Suppressor macrophage treated with lipopolysaccharide for 4 hours (primary cell): ENCODE results near the gene L2HGDH.
A peak's percentile ranks its signal among the peaks of the same experiment; 100 is the strongest.
"Not testable (repeated sequence)": the region's sequence is repeated elsewhere in the genome, so short reads cannot be mapped to it uniquely, and the experiment has no call there.

Experiments used
- DNase-seq: peaks from one replicate; pipeline ENCODE4 v3.0.0-alpha.2; 2020

L2HGDH gene

DNA sequence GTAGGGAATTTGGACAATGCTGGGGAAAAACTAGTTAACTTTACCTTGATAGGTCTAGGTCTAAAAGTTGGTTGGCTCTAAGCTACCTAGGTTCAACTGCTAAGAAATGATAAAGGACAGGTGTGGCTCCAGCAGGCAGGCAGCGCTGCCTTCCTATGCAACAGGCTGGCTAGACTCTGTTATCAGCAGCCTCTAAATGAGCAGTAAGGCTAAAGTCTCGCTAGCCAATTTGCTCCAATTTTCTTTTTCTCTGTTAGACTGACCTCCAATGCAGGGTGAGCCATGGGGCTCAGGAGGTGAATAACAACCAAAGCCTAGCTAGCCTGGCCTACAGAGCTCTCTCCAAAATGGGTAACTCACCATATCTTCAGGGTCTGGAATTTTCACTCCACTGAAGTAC lies 26.6 kb upstream of the L2HGDH start:
- no peak for DNase-seq

DNA sequence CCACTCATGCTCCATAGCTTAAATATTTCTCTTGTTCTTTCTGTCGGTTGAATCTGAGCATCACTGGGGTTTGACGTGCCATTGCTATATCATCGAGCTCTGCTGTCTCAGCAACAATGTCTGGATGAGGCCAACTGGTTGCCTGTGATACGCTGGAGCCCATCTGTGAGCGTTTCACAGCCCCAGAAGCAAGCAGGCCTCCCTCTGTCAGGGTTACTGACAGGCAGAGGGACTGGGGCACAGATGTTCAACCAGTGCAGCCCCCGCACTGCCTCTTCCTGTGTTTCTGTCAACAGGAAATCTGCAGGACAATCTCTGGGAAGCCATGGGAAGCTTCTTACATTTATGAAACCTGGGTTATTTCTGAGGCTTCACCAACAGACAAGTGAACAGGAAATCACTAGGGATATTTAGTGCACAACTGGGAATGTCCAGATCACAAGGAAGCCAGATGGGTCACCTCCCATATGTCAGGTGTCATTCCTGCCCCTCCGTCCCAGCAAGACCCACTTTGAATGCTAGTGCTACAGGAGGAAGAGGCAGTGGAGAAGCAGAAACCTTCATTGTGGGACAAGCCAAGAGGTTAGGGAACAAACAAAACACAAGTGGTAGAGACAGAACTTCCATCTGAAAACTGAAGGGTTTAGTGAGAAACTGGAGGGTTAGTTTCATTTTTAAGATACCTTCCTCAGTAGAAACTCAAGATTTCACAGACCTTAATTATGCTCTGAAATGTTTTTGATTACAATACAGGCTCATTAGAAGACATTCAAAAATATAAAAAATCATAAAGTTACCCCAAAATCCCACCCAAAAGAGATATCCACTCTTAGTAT lies 24.2 kb upstream of the L2HGDH start:
- DNase-seq = peak; percentile 9

DNA sequence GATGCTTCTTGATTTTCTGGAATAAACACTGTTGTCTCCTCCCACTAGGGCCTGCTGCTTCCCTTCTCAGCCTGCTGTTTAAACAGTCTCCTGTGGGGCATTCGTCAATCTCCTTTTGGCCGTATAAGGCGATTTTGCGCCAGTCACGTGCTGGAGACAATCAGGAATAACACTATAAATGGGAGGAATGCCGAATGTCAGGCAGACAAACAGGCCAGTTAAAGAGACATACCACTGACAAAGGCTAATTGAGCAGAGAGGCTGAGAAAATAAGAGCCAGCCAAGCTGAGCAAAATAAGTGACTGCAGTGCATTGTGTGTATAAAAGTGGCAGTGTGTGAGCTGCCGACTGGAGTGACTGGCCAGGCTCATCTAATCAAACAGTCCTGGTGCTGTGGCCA lies 23.4 kb upstream of the L2HGDH start:
- DNase-seq = no peak

DNA sequence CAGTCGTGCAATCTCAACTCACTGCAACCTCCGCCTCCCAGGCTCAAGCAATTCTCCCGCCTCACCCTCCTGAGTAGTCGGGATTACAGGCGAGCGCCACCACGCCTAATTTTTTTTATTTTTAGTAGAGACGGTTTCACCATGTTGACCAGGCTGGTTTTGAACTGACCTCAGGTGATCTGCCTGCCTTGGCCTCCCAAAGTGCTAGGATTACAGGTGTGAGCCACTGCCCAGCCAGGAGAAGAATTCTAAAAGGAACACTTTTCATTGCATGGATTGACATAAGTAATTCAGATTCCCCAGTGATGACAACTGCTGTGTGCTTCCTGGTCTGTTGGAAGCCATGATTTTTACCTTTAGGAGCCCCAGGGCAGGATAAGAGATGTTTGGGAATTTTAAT lies 22.2 kb upstream of the L2HGDH start:
- no peak for DNase-seq

DNA sequence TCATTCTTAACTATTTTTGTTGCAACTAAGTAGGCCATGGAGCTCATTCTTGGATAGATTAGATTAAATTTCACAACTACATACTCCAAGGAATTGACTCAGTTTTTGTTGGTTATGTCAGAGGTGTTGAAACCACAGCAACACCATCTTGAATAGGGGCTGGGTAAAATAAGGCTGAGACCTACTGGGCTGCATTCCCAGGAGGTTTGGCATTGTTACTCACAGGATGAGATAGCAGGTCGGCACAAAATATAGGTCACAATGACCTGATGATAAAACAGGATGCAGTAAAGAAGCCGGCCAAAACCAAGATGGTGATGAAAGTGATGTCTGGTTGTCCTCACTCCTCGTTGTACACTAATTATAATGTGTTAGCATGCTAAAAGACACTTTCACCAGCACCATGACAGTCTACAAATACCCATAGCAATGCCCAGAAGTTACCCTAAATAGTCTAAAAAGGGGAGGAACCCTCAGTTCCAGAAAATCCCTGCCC lies 21.0 kb upstream of the L2HGDH start:
- DNase-seq = no peak

DNA sequence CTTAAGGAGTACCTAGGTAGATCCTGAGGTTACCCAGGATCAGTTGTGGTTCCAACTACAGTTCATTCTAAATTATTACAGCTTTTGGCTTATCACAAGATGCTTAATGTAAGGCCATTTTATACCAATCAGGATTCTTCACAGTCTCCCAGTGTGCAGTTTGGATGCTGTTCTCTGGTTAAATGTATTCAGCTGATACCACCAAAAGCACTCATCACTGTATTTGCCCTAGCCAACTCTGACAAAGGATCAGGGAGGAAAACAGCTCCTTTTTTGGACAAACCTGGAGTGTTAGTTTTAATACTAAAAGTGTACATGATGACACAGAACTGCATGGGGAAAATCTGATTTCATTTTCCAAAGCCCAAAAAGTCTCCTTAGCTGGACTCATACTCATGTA lies 19.6 kb upstream of the L2HGDH start:
- no peak for DNase-seq

DNA sequence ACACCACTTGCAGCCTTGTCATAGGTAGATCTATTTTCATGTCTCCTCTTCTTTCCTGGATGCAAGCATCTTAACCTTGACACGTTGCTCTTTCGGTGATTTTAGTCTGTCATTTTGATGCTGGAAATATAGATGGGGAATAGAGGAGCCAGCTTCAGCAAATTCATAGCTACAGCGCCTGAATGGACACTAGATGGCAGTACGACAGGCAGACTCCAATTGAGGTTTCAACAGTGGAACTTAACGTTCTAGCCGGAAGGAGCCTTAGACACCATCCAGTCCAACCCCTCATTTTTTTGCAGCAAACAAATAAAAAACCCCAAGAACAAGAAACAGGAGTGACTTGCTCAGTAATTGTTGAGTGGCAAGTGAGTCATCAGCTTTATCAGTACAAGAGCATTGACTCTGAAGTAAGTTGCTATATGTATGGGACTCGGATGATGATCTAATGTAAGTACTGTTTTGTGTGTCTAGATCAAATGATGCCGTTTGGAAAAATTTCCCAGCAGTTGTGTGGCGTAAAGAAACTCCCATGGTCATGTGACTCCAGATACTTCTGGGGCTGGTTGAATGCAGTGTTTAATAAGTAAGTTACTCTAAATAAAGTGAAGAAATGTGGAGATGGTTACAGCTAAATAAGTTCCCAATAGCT lies 9.1 kb upstream of the L2HGDH start:
- DNase-seq = peak; percentile 96

DNA sequence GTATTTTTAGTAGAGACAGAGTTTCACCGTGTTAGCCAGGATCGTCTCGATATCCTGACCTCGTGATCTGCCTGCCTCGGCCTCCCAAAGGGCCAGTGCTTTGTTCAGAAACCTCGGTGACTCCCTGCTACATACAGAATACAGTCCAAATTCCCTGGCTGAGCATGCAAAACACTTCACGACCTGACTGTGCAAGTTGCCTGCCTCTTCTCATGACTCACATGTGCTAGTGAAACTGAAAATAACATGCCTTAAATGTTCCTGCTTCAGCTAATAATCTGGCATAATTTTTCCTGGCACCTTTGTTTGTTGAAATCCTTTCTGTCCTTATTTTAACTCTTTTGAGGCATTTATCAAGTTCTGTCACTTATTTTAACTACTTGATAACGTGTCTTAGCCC lies 8.3 kb upstream of the L2HGDH start:
- DNase-seq = peak; percentile 82

DNA sequence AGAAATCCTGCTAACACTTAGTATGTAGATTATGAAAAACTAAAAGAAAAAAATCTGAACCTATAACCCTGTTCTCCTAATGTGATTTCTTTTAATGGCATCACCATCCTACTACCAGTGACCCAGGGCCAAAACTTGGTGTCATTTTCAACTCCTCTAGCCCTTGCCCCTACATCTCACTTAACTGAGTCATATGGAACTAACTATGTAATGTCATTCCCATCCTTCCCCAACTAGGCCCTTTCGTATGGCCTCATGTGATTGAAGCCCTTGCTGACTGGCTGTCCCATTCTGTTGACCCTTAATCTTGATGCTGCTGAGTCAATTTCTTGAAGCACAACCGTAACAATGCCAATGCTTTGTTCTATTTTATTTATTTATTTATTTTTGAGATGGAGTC lies 7.7 kb upstream of the L2HGDH start:
- DNase-seq = peak; percentile 73

DNA sequence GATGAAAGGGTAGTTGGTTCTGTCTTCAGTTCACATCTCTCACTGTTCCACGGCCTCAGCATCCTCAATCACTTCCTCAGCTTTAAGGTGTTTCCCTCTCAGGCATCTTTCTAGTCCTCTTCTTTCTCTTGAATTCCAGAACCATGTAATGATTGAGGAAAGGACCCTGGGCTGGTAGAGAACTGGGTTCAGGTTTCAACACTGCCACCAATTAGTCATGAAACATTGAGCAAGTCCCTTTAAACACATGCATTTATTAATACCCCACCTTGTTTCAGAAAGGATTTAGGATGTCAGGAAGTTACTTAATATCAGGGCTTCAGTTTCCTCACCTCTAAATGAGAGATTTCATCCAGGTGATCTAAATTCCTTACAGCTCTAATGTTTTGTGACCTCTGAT lies 7.3 kb upstream of the L2HGDH start:
- peak; percentile 45 for DNase-seq

DNA sequence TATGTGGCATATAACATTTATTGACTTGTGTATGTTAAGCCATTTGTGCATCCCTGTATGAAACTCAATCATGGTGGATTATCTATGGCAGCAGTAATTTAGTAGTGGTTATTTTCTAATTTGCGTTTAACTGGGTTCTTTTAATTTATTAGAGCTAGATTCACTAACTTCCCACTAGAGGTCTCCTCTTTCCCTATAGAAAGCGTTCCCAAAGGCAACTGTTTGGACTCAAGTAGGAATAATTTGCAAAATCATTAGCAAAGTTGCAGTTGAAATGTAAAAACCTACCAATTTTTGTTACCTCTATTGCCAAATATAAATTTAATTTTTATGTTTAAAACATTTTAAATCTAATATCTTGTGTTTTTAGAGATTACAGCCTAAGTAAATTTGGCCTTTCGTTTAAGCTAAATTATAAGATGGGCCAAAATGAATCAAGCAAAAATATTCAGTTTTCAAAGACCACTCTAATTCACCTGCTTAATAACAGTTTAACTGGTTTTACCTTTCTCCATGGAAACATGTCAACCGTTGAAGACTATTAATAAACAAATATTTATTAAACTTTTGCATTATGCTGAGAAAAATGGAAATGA lies 6.1 kb upstream of the L2HGDH start:
- peak; percentile 46 for DNase-seq

DNA sequence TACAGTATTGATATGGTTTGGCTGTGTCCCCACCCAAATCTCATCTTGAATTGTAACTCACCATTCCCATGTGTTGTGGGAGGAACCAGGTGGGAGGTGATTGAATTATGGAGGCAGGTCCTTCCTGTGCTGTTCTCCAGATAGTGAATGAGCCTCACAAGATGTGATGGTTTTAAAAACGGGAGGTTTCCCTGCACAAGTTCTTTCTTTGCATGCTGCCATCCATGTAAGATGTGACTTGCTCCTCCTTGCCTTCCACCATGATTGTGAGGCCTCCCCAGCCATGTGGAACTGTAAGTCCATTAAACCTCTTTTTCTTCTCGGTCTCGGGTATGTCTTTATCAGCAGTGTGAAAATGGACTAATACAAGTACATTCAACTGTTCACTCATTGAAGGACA lies 2.1 kb upstream of the L2HGDH start:
- DNase-seq = not testable (repeated sequence)

DNA sequence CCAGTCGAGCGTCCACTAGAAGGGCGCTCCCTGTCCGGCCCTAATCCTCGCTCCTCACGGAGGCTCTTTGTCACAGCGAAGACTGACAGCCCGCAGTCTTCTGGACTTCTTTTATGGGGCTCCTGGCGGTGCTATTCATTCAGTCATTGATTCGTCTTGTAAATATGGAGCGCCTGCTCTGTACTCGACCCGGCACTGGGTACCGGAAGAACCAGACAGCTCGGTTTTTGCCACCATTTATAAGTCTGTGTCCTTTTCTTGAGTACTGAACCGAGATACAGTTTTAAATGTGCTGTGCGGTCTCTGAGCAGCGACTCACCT lies 665 bp upstream of the L2HGDH start:
- no peak for DNase-seq

DNA sequence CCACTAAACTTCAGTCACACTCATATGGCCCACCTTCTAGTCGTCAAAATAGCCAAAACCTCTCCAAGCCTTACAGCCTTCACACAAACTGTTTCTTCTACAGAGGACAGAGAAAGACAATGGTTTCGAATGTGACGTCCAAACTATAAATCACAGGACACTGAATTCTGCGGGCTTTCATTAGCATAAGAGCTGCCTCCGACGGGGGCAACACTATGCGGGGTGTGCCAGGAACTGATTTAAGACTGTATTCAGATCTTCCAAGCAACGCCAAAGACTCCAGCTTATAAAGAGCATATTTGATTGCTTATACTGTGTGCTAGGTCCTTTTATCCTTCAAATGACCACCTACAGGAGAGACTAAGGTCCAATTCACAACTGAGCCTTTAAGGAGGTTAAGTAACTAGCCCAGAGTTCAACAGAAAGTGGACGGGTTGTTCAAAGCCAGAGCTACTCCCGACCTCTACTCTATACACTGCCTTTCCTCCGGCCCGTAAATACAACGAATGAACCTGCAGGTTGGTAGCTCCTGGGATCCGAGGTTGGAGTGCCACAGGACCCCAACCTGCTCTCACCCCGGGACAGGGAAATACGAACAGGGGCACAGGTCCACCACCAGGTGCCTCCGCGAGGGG lies 575 bp downstream of the L2HGDH start:
- DNase-seq = peak; percentile 24

DNA sequence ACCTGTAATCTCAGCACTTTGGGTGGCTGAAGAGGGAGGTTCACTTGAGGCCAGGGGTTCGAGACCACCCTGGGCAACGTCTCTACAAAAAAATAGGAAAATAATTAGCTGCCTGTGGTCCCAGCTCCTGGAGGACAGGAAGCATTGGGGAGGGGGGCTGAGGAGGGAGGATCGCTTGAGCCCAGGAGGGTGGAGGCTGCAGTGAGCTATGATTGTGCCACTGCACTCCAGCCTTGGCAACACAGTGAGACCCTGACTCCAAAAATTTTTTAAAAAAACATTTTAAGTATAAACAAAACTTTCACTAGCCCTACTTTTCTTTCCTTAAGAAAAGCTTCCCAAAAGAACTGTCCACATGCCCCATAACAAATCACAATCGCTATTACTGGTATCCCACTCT lies 1.6 kb downstream of the L2HGDH start:
- DNase-seq = no peak

DNA sequence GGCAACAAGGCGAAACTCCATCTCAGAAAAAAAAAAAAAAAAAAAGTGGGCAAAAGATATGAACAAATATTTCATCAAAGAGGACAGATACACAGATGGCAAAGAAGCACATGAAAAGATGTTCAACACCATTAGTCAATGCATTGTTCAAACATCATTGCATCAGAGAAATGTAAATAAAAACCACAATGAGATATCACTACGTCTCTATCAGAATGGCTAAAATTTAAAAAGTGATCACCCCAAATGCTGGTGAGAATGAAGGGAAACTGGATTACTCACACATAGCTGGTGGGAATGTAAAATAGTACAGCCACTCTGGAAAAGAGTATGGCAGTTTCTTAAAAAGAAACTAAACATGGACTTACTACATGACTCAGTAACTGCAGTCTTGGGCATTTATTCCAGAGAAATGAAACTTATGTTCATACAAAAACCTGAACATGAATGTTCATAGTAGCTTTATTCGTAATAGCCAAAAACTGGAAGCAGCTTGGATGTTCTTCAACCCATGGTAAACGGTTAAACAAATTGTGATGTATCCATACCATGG lies 3.6 kb downstream of the L2HGDH start:
- peak; percentile 65 for DNase-seq

DNA sequence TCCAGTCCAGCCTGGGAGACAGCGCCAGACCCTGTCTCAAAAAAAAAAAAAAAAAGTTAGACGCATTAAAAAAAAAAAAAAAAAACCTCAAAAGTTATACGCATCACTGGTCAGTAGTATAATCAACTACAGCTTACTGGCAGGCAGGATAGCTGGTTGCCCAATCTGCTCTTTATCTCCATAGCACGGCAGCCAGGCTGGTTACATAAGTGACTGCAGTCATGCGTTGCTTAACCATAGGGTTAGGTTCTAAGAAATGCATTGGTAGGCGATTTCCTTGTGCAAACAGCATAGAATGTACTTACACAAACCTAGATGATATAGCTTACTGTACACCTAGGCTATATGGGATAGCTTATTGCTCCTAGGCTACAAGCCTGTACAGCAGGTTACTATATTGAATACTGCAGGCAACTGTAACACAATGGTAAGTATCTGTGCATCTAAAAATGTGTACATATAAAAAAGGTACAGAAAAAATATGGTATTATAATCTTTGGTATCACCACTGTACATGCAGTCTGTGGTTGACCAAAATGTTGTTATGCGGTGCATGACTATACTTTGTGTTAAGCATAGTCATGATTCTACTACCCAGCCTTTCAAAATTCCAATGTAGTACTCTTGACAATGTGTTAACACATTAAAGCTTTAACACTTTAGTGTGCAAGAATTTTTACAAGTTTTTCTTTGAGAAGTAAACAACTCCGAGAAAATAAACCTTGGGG lies 8.1 kb downstream of the L2HGDH start:
- DNase-seq = peak; percentile 83

DNA sequence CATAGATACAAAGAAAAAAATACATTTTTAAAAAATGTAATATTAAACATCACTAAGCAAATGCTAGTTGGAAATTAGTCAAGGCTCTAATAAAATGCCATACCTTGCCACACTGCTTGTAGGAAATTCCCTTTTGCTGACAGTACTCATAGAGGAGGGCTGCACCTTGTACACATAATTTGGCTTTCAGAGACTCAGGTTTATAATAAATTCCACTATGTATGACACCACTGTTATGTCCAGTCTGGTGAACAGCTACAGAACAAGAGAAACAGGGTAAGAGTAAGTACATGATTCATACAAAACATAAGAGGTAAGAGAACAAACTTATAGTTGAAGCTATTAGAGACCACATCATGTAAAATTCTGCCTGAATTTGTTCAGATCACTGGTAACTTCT lies 10.1 kb downstream of the L2HGDH start:
- DNase-seq = no peak

DNA sequence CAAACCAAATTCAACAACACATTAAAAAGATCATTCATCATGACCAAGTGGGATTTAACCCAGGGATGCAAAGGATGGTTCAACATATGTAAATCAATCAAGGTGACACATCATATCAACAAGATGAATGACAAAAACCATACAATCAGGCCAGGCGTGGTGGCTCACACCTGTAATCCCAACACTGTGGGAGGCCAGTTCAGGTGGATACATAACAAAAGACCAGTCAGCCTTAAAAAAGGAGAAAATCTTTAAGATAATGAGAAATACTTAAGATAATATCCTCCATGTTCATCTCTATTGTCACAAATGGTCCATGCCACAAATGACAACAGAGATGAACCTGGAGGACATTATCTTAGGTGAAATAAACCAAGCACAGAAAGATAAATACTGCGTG lies 12.4 kb downstream of the L2HGDH start:
- DNase-seq = no peak

DNA sequence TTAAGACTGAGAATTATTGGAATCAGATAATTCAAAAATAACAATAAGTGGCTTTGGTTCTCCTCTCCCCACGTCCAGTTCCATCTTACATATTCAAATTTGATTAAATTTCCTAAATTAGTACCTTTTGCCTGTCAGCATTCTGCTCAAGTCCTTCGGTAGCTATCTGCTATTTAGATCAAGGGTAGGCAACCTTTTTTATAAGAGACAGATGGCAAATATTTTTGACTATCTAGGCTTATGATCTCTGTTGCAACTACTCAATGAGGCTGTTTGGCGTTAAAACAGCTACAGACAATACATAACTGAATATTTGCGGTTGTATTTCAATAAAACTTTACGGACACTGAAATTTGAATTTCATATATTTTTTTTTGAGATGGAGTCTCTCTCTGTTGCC lies 21.7 kb downstream of the L2HGDH start:
- no peak for DNase-seq

DNA sequence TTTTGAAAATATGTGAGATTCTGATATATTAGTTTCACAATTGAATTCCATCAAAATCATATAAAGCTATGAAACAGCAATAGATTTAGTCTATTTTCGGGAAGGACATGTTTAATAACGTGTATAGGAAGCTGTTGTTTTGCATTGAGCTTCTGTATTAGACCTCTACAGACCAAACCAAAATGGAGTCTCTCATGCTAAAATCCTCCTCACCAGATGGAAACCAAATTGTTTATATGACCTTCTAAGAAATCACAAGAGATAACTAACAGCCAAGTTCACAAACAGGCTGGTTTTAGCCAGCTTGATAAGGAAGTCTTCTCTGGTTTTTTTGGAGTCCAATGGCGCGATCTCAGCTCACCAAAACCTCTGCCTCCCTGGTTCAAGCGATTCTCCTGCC lies 23.9 kb downstream of the L2HGDH start:
- DNase-seq = no peak

DNA sequence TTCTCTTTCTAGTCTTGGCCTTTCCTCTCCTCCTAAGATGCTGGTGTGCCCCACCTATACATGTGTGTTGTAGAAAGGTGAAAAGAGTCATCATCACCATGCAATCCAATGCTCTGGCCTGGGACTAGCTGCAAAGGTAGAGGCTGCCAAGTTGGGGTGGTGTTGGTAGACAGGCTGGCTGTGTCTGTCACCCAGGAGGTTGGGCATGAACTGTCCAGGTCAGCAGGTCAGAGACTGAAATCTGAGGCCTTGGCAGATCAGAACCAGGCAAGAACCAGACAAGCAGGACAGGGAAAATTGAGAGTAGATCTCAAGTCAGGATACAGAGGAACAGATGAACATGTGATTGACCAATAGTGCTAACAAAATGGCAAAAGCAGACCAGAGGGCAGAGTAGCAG lies 26.2 kb downstream of the L2HGDH start:
- DNase-seq = no peak

DNA sequence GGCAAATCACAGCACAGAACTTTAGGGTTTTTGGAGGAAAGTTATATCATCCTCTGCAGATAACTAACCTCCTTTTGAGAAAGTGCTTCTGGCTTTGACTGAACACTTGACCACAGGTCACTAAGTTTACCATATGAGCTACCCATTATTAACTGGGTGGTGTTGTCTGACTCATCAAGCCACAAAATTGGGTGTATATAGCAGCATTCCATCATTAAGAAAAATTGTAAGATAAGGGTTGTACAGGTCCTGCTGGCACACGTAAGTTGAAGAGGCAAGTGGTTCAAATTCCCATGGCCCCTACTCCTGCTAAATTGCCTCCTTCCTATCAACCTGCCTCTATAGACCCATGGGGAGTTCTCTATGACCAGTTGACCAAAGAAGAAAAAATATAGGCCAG lies 39.5 kb downstream of the L2HGDH start:
- DNase-seq = no peak
